ENCODE results near the gene MAD1L1. TPM values are rescaled to one million over a fixed set of nuclear protein-coding genes. Genes with fewer than 3 reads are reported as not detected.

Gene MAD1L1
- total RNA-seq, 1 donor from 2014 or later = 59.6 TPM

GRCh38 chr7:1957471-1958225 is 275.1 kb downstream of the MAD1L1 start:
- TF ChIP-seq, protein P1, sequence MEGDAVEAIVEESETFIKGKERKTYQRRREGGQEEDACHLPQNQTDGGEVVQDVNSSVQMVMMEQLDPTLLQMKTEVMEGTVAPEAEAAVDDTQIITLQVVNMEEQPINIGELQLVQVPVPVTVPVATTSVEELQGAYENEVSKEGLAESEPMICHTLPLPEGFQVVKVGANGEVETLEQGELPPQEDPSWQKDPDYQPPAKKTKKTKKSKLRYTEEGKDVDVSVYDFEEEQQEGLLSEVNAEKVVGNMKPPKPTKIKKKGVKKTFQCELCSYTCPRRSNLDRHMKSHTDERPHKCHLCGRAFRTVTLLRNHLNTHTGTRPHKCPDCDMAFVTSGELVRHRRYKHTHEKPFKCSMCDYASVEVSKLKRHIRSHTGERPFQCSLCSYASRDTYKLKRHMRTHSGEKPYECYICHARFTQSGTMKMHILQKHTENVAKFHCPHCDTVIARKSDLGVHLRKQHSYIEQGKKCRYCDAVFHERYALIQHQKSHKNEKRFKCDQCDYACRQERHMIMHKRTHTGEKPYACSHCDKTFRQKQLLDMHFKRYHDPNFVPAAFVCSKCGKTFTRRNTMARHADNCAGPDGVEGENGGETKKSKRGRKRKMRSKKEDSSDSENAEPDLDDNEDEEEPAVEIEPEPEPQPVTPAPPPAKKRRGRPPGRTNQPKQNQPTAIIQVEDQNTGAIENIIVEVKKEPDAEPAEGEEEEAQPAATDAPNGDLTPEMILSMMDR (IDR thresholded peaks at IDR 0.05) = no peak
- no peak overlapping the region for H3K4me3 ChIP-seq
- intact Hi-C loops (cut with DNase I) = no loop called here
- DNase-seq (ENCODE audit: low spot score in 2 of 2) = no peak
- no peaks in the 10 kb centered on the region for H3K27me3 ChIP-seq
- peaks cover 0 to 4% of the 10 kb centered on the region in 2 donors for H3K36me3 ChIP-seq
- no peak overlapping the region for H3K27ac ChIP-seq
- H3K4me1 ChIP-seq = no peaks in the 10 kb centered on the region
- H3K9me3 ChIP-seq = no peaks in the 10 kb centered on the region

GRCh38 chr7:1956611-1957470 is 275.9 kb downstream of the MAD1L1 start:
- no peak for DNase-seq (ENCODE audit: low spot score in 2 of 2)
- Histone ChIP-seq H3K4me3 (no peak overlapping the region), H3K36me3 (peaks cover 0 to 4% of the 10 kb centered on the region in 2 donors), H3K27me3 (no peaks in the 10 kb centered on the region), H3K9me3 (no peaks in the 10 kb centered on the region), H3K4me1 (no peaks in the 10 kb centered on the region), H3K27ac (no peak overlapping the region)
- TF ChIP-seq, protein P1 (IDR thresholded peaks at IDR 0.05) = no peak
- intact Hi-C loops (cut with DNase I) = no loop called here

DNA sequence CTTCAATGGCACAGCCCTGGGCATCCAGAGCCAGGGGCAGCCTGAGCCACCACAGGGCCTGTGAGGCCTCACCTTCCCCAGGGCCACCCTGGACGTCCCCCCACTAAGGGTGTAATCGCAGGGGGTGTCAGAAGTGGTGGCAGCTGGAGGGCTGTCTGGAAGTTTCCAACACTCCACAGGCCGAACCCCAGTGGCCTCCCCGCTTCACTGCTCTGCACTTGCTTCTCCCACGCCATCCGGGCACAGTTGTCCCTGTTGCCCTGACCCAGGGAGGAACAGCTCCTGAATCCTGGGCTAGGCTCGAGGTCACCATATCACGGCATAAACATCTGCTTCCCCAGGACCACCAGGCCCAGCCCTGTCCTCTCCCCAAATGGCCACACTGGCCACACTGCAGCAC is 276.6 kb downstream of the MAD1L1 start:
- H3K36me3 ChIP-seq = peaks cover 0 to 4% of the 10 kb centered on the region in 2 donors
- H3K27me3 ChIP-seq = no peaks in the 10 kb centered on the region
- no peaks in the 10 kb centered on the region for H3K4me1 ChIP-seq
- intact Hi-C loops (cut with DNase I) = no loop called here
- no peak overlapping the region for H3K4me3 ChIP-seq
- H3K27ac ChIP-seq = no peak overlapping the region
- TF ChIP-seq, protein P1 (IDR thresholded peaks at IDR 0.05) = no peak
- DNase-seq (ENCODE audit: low spot score in 2 of 2) = no peak
- H3K9me3 ChIP-seq = no peaks in the 10 kb centered on the region

GRCh38 chr7:1954366-1955004 is 278.3 kb downstream of the MAD1L1 start:
- TF ChIP-seq, protein P1 (IDR thresholded peaks at IDR 0.05) = no peak

GRCh38 chr7:1953199-1954190 is 279.2 kb downstream of the MAD1L1 start:
- DNase-seq (ENCODE audit: low spot score in 2 of 2) = no peak

More at GRCh38 chr7:1954366-1955004, 278.3 kb downstream of the MAD1L1 start:
- Histone ChIP-seq H3K36me3 (peaks cover 0 to 4% of the 10 kb centered on the region in 2 donors), H3K27ac (no peak overlapping the region), H3K4me1 (no peaks in the 10 kb centered on the region), H3K9me3 (no peaks in the 10 kb centered on the region), H3K27me3 (no peaks in the 10 kb centered on the region), H3K4me3 (no peak overlapping the region)
- intact Hi-C loops (cut with DNase I) = no loop called here
- DNase-seq (ENCODE audit: low spot score in 2 of 2) = no peak

More at GRCh38 chr7:1953199-1954190, 279.2 kb downstream of the MAD1L1 start:
- Histone ChIP-seq H3K27me3 (no peaks in the 10 kb centered on the region), H3K4me3 (no peak overlapping the region), H3K4me1 (no peaks in the 10 kb centered on the region), H3K36me3 (peaks cover 0 to 4% of the 10 kb centered on the region in 2 donors), H3K27ac (no peak overlapping the region), H3K9me3 (no peaks in the 10 kb centered on the region)
- TF ChIP-seq, protein P1 (IDR thresholded peaks at IDR 0.05) = no peak
- intact Hi-C loops (cut with DNase I) = no loop called here

All from ascending aorta (tissue), 2 donors.